ENCODE results near the gene DIS3L2. TPM values are rescaled to one million over a fixed set of nuclear protein-coding genes. Genes with fewer than 3 reads are reported as not detected.
"Not testable (repeated sequence)": the region's sequence is repeated elsewhere in the genome, so short reads cannot be mapped to it uniquely, and the experiment has no call there.

Gene DIS3L2
- total RNA-seq, 1 experiment from 2014 or later: 20.2 TPM

DNA sequence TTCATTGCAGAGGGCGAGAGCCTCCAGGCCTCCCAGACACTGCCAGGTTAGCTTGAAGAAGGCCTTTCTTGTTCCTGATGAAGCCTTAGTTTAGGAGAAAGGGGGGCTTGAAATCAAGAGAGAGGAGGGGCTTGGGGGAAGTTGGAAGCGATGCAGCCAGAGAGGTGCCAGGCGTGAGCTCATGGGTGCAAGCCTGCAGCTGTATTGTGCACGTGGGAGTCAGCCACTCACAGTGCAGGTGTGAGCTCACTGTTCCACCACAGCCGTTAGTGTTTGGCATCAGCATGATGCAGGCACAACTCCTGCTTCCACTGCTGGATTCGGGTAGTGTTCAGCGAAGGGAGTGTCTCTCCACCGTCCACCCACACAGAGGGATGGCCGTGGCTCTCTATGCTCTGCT lies 348.6 kb downstream of the DIS3L2 start:
- no peak for DNase-seq (ENCODE audit: low read depth)
- in situ Hi-C loops (cut with HindIII; ENCODE audit: low pct_unique_long_range_greater_than_20kb, low sequenced_read_pairs): no loop called here

DNA sequence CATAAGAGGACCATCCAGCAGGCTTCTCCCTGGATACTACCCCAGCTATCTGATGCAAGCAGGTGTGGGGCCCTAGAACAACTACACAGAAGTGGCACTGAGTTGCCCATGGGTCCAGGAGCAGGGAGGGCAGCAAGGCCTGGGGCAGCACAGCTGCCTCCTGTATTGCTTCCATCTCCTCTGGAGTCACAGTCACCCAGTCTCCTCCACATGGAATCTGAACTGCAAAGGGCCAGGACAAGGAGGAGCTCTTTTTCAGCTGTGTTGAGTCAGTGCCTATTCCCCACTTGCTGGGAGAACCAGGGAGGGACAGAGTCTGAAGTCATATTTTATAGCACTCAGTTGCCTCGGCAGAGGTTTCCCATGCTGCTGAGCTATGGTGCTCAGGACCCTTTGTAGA lies 349.2 kb downstream of the DIS3L2 start:
- in situ Hi-C loops (cut with HindIII; ENCODE audit: low pct_unique_long_range_greater_than_20kb, low sequenced_read_pairs): no loop called here
- no peak for DNase-seq (ENCODE audit: low read depth)

GRCh38 chr2:232313645-232314044 lies 352.1 kb downstream of the DIS3L2 start:
- in situ Hi-C loops (cut with HindIII; ENCODE audit: low pct_unique_long_range_greater_than_20kb, low sequenced_read_pairs); DNase-seq (ENCODE audit: low read depth): not testable (repeated sequence)

DNA sequence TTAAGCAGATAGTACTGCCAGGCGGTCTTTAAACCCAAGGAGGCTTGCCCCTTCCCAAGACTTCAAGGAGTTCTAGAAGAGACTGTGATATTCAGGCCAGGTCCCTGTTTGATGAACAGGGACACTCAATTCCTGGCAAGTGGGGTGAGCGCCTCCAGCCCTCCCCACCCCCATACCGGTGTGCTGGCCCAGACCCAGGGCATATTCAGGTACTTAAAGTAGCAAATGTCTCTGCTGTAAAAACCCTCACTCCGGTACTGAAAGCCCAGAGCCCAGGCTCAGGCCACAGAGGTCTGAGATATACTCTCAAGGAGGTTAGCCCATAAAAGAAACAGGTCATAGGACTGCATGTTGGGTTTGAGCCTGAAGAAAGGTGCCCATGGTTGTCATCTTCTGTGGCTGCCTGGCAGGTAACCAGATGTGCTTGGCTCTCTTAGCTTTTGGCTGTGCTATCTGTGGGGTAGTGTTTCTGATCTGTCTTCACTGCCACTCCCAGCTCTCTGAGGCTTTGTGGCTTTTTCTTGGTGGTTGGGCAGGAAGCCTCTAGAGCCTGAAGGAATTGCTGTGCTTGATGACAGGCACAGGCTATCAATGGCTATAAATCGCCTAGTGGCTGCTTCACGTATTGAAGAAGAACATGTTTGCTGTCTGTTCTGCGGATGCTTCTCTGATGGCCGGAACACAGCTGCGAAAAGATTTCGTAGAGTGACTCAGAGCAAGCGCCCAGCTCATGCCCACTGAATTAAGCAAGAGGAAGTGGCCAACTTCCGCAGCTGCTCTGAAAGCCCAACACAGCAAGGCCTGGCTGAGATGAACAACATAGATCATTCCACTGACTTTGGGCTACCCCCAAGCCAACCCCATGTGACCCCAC lies 353.8 kb downstream of the DIS3L2 start:
- no peak for DNase-seq (ENCODE audit: low read depth)
- in situ Hi-C loops (cut with HindIII; ENCODE audit: low pct_unique_long_range_greater_than_20kb, low sequenced_read_pairs): no loop called here

DNA sequence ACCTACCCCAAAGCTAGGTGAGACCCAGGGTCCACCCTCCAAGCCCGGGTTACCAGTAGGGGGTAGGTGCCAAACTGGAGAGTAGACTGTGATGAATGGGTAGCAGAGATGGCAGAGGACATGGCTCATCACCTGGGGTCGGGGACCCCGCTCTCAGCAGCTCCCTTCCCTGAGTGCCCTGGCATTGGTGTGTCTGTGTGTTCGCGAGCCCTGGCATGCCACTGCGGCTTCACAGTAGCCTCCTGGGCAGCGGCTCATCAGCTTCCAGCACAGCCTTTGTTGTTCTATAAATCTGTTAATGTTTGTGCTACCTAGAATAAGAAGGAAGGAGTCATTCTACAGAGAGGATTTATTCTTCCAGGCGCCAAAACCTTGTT lies 354.4 kb downstream of the DIS3L2 start:
- DNase-seq (ENCODE audit: low read depth): no peak
- in situ Hi-C loops (cut with HindIII; ENCODE audit: low pct_unique_long_range_greater_than_20kb, low sequenced_read_pairs): no loop called here

DNA sequence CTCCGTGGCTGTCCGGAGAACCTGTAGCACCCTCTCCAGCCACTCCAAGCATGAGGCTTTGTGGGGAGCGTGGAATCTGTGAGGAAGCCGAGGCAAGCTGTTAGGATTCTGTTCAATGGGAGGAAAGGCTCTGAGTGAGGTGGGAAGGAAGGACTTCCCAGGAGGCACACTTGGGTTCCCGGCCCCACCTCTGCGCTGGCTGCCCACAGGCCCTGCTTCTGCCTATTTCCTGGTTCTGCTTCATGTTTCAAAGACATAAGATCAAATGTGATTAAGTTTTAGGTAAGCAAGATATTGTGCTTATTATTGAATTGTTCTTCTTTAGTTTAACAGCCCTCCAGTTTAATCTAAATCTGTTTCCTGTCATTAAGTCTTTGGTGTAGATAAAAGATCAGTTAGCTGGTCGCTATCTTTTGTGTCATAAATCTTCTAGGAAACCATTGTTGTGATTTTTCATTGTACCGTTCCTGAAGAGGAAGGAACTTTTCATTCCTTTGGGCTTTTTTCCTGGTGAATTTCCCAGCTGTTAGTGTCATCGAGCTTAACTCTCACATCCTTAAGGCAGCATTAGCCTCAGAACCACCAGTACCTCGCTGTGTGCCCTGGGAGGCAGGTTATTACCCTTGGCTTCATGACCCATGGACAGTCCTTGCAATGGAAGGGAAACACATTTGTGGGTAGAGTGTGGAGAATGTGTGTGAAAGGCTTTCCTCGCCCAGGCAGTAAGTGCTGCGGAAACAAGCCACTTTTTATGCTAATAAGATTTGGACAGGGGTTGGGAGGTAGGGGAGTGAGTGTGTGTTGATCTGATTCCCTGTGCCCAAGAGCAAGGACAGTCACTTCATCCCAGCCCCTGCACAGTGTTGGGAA lies 355.2 kb downstream of the DIS3L2 start:
- in situ Hi-C loops (cut with HindIII; ENCODE audit: low pct_unique_long_range_greater_than_20kb, low sequenced_read_pairs): no loop called here
- no peak for DNase-seq (ENCODE audit: low read depth)

- in situ Hi-C loops (cut with HindIII; ENCODE audit: low pct_unique_long_range_greater_than_20kb, low sequenced_read_pairs): no loop called here
Observed at GRCh38 chr2:232318169-232318855, 356.8 kb downstream of the DIS3L2 start.

GRCh38 chr2:232319067-232319802 lies 357.7 kb downstream of the DIS3L2 start:
- DNase-seq (ENCODE audit: low read depth): no peak
- in situ Hi-C loops (cut with HindIII; ENCODE audit: low pct_unique_long_range_greater_than_20kb, low sequenced_read_pairs): no loop called here

More at GRCh38 chr2:232318169-232318855, 356.8 kb downstream of the DIS3L2 start:
- no peak for DNase-seq (ENCODE audit: low read depth)

- in situ Hi-C loops (cut with HindIII; ENCODE audit: low pct_unique_long_range_greater_than_20kb, low sequenced_read_pairs): no loop called here
- no peak for DNase-seq (ENCODE audit: low read depth)
Observed at GRCh38 chr2:232319803-232320442, 358.4 kb downstream of the DIS3L2 start.

DNA sequence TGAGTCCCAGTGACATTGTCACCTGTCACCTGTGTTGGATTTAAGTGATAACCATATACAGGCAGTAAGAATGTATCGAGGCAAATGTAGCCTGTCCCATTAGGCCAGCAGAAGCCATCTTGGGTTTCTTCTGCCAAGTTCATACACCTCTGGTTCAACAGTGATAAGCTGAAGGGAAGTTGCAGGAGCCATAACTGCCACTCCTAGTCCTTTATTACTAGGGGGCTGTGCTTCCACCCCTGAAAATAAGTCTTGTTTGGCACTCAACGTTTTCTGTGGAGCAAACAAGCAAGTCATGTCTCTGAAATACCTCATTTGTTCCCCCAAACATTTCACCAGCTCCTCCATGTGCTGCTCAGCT lies 358.9 kb downstream of the DIS3L2 start:
- in situ Hi-C loops (cut with HindIII; ENCODE audit: low pct_unique_long_range_greater_than_20kb, low sequenced_read_pairs): no loop called here
- no peak for DNase-seq (ENCODE audit: low read depth)

- in situ Hi-C loops (cut with HindIII; ENCODE audit: low pct_unique_long_range_greater_than_20kb, low sequenced_read_pairs): no loop called here
- DNase-seq (ENCODE audit: low read depth): no peak
Observed at GRCh38 chr2:232321156-232321816, 359.8 kb downstream of the DIS3L2 start.

DNA sequence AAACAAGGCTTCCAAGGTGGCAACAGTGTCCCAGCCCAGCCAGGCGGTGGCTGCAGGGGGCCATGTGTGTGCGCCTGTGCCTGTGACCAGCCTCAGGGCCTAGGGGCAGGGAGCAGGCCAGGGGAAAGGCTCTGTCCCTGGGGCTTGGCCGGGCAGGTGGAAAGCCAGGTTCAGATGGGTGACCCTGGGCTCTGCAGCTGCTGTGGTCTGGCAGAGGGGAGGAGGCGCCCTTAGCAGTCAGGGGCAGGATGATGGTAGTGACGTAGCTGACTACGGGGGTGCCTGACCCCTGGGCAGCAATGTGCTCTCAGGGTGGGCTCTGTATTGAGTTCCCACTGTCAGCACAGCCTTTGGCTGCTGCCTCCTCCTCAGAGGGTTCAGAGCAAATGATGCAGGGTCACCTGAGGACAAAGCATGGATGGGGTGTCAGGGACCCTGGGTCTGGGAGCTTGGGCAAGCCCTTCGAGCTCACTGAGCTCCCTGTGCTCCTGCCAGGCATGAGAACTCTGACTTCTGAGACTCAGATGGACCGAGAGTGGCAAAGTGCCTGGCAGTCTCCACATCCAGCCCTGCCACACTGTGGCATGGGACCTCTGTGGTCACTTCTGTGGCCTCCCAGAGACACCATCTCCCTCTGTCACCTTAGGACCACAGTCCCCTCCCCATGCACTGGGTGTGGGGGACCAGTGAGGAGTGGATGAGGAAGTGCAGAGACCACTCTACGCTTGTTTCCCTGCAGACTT lies 360.5 kb downstream of the DIS3L2 start:
- DNase-seq (ENCODE audit: low read depth): no peak
- in situ Hi-C loops (cut with HindIII; ENCODE audit: low pct_unique_long_range_greater_than_20kb, low sequenced_read_pairs): no loop called here

DNA sequence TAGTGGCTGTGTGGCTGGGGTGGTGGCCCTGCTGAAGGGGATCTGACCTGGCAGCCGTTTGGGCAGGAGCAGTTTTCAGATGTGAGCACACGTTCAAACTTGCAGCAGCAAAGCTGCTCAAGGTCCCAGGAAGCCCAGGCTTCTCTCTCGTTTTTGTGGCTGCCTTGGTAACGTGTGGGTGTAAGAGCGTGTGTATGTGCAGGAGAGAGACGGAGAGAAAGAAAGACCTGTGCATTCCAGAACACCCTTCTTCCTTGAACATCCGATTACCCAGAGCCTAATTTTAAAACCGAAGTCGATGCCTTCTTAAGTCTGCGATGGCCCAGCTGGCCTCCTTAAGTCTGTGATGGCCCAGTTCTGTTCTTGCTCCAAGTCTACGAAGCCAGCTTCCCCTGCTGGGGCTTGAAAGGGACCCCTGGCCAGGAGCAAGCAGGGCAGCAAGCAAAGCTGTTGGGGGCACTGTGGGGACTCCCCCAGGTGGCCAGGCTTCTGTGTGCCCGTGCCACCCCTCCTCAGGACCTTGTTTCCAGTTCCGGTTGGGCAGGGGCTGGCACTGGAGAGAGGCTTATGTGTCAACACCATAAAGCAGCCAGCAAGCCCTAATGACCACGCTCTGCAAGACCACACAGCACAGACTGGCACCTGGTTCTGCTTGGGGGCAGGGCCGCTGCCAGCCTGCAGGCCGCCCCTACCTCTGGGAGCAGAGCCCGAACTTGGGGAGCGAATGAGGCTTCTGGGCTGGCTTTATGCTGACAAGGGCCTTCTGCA lies 361.2 kb downstream of the DIS3L2 start:
- in situ Hi-C loops (cut with HindIII; ENCODE audit: low pct_unique_long_range_greater_than_20kb, low sequenced_read_pairs): no loop called here
- DNase-seq (ENCODE audit: low read depth): no peak

GRCh38 chr2:232323328-232323650 lies 361.8 kb downstream of the DIS3L2 start:
- in situ Hi-C loops (cut with HindIII; ENCODE audit: low pct_unique_long_range_greater_than_20kb, low sequenced_read_pairs): no loop called here
- no peak for DNase-seq (ENCODE audit: low read depth)

DNA sequence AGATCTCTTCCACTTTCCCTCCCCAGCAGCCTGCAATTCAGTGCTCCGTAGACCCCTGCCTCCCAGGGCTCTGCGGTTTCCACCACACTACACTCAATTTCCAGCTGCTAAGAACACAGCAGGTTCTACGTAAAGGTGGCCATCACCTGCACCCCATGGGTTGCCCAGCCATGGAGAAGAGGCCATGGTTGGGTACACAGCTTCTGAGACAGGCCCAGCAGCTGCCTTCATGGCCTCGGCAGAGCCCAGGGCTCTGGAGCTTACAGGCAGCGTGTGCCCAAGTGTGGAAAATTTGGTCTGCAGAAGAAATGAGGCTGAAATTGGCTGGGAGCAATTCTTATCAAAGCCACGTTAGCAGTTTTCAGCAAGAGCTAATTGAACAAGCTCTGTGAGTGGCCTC lies 362.5 kb downstream of the DIS3L2 start:
- DNase-seq (ENCODE audit: low read depth); in situ Hi-C loops (cut with HindIII; ENCODE audit: low pct_unique_long_range_greater_than_20kb, low sequenced_read_pairs): not testable (repeated sequence)

DNA sequence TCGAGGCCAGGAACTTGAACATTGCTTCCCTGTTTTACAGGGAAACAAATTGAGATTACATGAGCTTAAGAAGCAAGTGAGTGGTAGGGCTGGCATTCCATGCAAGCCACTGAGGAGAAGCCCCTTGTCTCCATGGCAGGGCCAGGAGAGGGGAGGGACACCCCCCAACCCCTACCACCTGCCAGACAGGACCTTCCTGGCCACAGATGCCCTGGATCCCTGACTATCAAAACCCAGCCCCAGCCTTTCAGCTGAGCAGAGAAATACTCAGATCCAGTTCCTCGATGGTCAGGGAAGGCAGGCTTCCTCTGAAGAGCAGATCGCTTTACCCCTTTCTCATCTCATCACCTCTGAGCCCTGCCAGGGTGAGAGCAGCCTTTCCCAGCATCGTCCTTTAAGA lies 363.3 kb downstream of the DIS3L2 start:
- no peak for DNase-seq (ENCODE audit: low read depth)
- in situ Hi-C loops (cut with HindIII; ENCODE audit: low pct_unique_long_range_greater_than_20kb, low sequenced_read_pairs): no loop called here
